K562 (cell line): ENCODE data around the gene EFCAB12. TPM values are rescaled to one million over a fixed set of nuclear protein-coding genes. Genes with fewer than 3 reads are reported as not detected.

Experiments used
- ATF7 ChIP-seq: fragments of 450-650 bp; IDR thresholded peaks from 2 replicates; pipeline ENCODE4 v1.7.1; 2014; ENCODE audit warnings: mild to moderate bottlenecking, moderate library complexity
- BRD9 ChIP-seq: fragments of 450-650 bp; IDR thresholded peaks from 2 replicates; pipeline ENCODE4 v1.6.1; 2018; ENCODE audit warnings: low read depth; ENCODE audit not compliant: partially characterized antibody
- CBFA2T2 ChIP-seq: fragments of 450-650 bp; conservative IDR thresholded peaks from 2 replicates; pipeline ENCODE4 v1.6.1; 2017; ENCODE audit warnings: mild to moderate bottlenecking
- CREB3 ChIP-seq: fragments of 450-650 bp; conservative IDR thresholded peaks from 2 replicates; pipeline ENCODE4 v1.6.1; 2016; ENCODE audit warnings: missing genetic modification characterization, low read depth, mild to moderate bottlenecking, missing compliant biosample characterization, moderate library complexity
- E2F4 ChIP-seq: sonication (generic); formaldehyde crosslinking; IDR thresholded peaks from 2 replicates; pipeline ENCODE4 v1.8.0; 2022; ENCODE audit warnings: mild to moderate bottlenecking, low read depth, missing genetic modification reagents
- HNRNPK ChIP-seq: fragments of 200-400 bp; formaldehyde crosslinking; IDR thresholded peaks from one replicate; pipeline ENCODE4 v1.6.1; 2018; ENCODE audit warnings: mild to moderate bottlenecking, low read depth, low read length; ENCODE audit not compliant: poor library complexity, severe bottlenecking
- HOMEZ ChIP-seq: fragments of 250-450 bp; sonication (Bioruptor Pico); IDR thresholded peaks from 2 replicates; pipeline ENCODE4 v1.4.0; 2020; ENCODE audit warnings: mild to moderate bottlenecking, moderate library complexity
- JUN ChIP-seq, 2 experiments: sonication (generic) in 1 of 2; formaldehyde crosslinking in 1 of 2; IDR thresholded peaks; 2 replicates each; pipeline versions ENCODE4 v1.6.1 to v1.8.0; 2012 to 2022; ENCODE audit warnings: borderline replicate concordance in 2 of 2, mild to moderate bottlenecking in 2 of 2, improper control_type of control experiment in 1 of 2, low read depth in 1 of 2, low read length in 1 of 2, missing genetic modification reagents in 1 of 2
- KDM4B ChIP-seq, 2 experiments: fragments of 450-650 bp in 1 of 2; sonication (generic) in 1 of 2; IDR thresholded peaks; 2 replicates each; pipeline ENCODE4 v1.6.1; 2016 to 2017; ENCODE audit warnings: borderline replicate concordance in 2 of 2, antibody characterized with exemption in 1 of 2, low read depth in 1 of 2, mild to moderate bottlenecking in 1 of 2
- MAFK ChIP-seq: IDR thresholded peaks from 2 replicates; pipeline ENCODE4 v1.6.1; 2011; ENCODE audit warnings: low read length, improper control_type of control experiment
- NBN ChIP-seq: fragments of 450-650 bp; IDR thresholded peaks from 2 replicates; pipeline ENCODE4 v1.6.1; 2016; ENCODE audit warnings: low read depth, mild to moderate bottlenecking
- NCOA1 ChIP-seq: fragments of 450-650 bp; IDR thresholded peaks from 2 replicates; pipeline ENCODE4 v1.6.1; 2016; ENCODE audit warnings: low read depth
- POLR2B ChIP-seq: fragments of 450-650 bp; IDR thresholded peaks from 2 replicates; pipeline ENCODE4 v1.6.1; 2018; ENCODE audit warnings: low read depth; ENCODE audit not compliant: partially characterized antibody
- PTRF ChIP-seq: fragments of 450-650 bp; IDR thresholded peaks from 2 replicates; pipeline ENCODE4 v1.6.1; 2016; ENCODE audit warnings: mild to moderate bottlenecking, missing genetic modification characterization, missing compliant biosample characterization
- SAFB ChIP-seq: fragments of 200-400 bp; formaldehyde crosslinking; IDR thresholded peaks from 2 replicates; pipeline ENCODE4 v1.6.1; 2017; ENCODE audit warnings: low read depth, low read length, borderline replicate concordance
- SMAD3 ChIP-seq: fragments of 450-650 bp; formaldehyde crosslinking; conservative IDR thresholded peaks from 2 replicates; pipeline ENCODE4 v1.4.0; 2020; ENCODE audit warnings: mild to moderate bottlenecking
- TBL1XR1 ChIP-seq, 2 experiments: IDR thresholded peaks; 2 replicates each; pipeline ENCODE4 v1.6.1; 2012; ENCODE audit warnings: improper control_type of control experiment in 2 of 2, low read length in 2 of 2, mild to moderate bottlenecking in 1 of 2
- TCF7 ChIP-seq: sonication (generic); IDR thresholded peaks from 2 replicates; pipeline ENCODE4 v1.6.1; 2016; ENCODE audit warnings: antibody characterized with exemption, borderline replicate concordance
- U2AF1 ChIP-seq: fragments of 200-400 bp; formaldehyde crosslinking; optimal IDR thresholded peaks from 2 replicates; pipeline ENCODE3; 2017; ENCODE audit warnings: mild to moderate bottlenecking, low read depth, low read length, moderate library complexity
- ZKSCAN8 ChIP-seq: fragments of 200-800 bp; sonication (Bioruptor generic); IDR thresholded peaks from 2 replicates; pipeline ENCODE4 v1.6.1; 2016; ENCODE audit warnings: missing genetic modification characterization, missing compliant biosample characterization
- ZNF133 ChIP-seq: fragments of 250-450 bp; sonication (Bioruptor Pico); IDR thresholded peaks from 2 replicates; pipeline ENCODE4 v1.4.0; 2020; ENCODE audit warnings: mild to moderate bottlenecking
- ZNF197 ChIP-seq: fragments of 200-800 bp; sonication (Bioruptor generic); IDR thresholded peaks from 2 replicates; pipeline ENCODE4 v1.6.1; 2016; ENCODE audit warnings: low read depth, missing genetic modification characterization, missing compliant biosample characterization
- ZNF780A ChIP-seq: fragments of 250-450 bp; sonication (Bioruptor Pico); IDR thresholded peaks from 2 replicates; pipeline ENCODE4 v1.5.0; 2021; ENCODE audit warnings: mild to moderate bottlenecking
- ZNF785 ChIP-seq: fragments of 250-450 bp; sonication (Bioruptor Pico); IDR thresholded peaks from 2 replicates; pipeline ENCODE4 v1.4.0; 2020; ENCODE audit warnings: mild to moderate bottlenecking
- ZSCAN29 ChIP-seq: fragments of 450-650 bp; IDR thresholded peaks from 2 replicates; pipeline ENCODE4 v1.6.1; 2017
- polyA plus RNA-seq, 8 experiments: library from polyadenylated mRNA; depleted of rRNA in 4 of 8; stranded (reverse) in 5 of 8; unstranded in 3 of 8; fragments of >200 nt; fragmentation: Nextera tagmentation in 2 of 8; fragmentation: Illumina TruSeq in 1 of 8; extraction: Ambion mirVana in 2 of 8; extraction: Trizol in 1 of 8; gene quantifications; 2 replicates each; pipeline versions ENCODE4 v1.2.1 to v1.2.3, GENCODE V29; 2011 to 2014; ENCODE audit warnings: inconsistent platforms in 1 of 8, missing spikeins in 1 of 8
- total RNA-seq, 7 experiments: library from RNA; depleted of rRNA in 6 of 7; stranded (reverse); fragments of >200 nt in 6 of 7; fragmentation: Illumina TruSeq in 2 of 7; extraction: Trizol in 2 of 7; gene quantifications; 2 replicates each; pipeline versions ENCODE4 v1.2.1 to v1.2.3, GENCODE V29; 2011 to 2021; ENCODE audit warnings: low replicate concordance in 1 of 7

EFCAB12 gene
- total and polyA plus RNA-seq, 9 of the 15 experiments (the other 6 are each of a cell fraction or from before 2014, with no cell fraction given) = 0.08 to 0.95 (median 0.56) TPM; not detected in 1

GRCh38 chr3:129448186-129448895 is 19.9 kb upstream of the EFCAB12 start (continued):
- TF ChIP-seq MAFK (no peak), E2F4 (no peak), KDM4B (IDR thresholded peaks at IDR 0.05; ENCODE audit: borderline replicate concordance in 2 of 2, low read depth in 1 of 2) (no peak), SAFB (no peak), CREB3 (tag) (0 out of 2 replicates have a peak, but pooled peaks have one; percentile 28), NCOA1 (no peak), ZNF780A (CRISPR knock-in tag) (no peak), ZSCAN29 (no peak), ZNF197 (CRISPR knock-in tag) (no peak), POLR2B (peak; percentile 96), ZNF785 (CRISPR knock-in tag) (no peak), HNRNPK (no peak), BRD9 (peak; percentile 62), U2AF1 (no peak), ZKSCAN8 (0 out of 2 replicates have a peak, but pooled peaks have one; percentile 50), TBL1XR1 (IDR thresholded peaks at IDR 0.05; ENCODE audit: low read length in 2 of 2) (no peak), NBN (0 out of 2 replicates have a peak, but pooled peaks have one; percentile 47), ATF7 (0 out of 2 replicates have a peak, but pooled peaks have one; percentile 15), ZNF133 (CRISPR knock-in tag) (no peak), PTRF (tag) (no peak), TCF7 (no peak), SMAD3 (CRISPR knock-in tag) (no peak), HOMEZ (CRISPR knock-in tag) (no peak), CBFA2T2 (no peak), JUN (IDR thresholded peaks at IDR 0.05; ENCODE audit: borderline replicate concordance, low read depth, low read length) (no peak), JUN (CRISPR knock-in tag; IDR thresholded peaks at IDR 0.05; ENCODE audit: borderline replicate concordance) (no peak)
